Loucy (cell line): ENCODE results near the gene MMP11.

ENCODE experiments used
- EZH2phosphoT487 ChIP-seq: fragments of 200-600 bp; IDR thresholded peaks from 2 replicates; pipeline ENCODE4 v1.6.1; 2018; ENCODE audit warnings: antibody characterized with exemption, mild to moderate bottlenecking, moderate library complexity, borderline replicate concordance
- TF ChIP-seq, protein P1 (sequence below): fragments of 200-600 bp; sonication (generic); conservative IDR thresholded peaks from 2 replicates; pipeline ENCODE4 v1.5.1; 2014; ENCODE audit warnings: mild to moderate bottlenecking, antibody characterized with exemption, low read length

GRCh38 chr22:23820748-23821211, 48.1 kb downstream of the MMP11 start:
- TF ChIP-seq, protein P1, sequence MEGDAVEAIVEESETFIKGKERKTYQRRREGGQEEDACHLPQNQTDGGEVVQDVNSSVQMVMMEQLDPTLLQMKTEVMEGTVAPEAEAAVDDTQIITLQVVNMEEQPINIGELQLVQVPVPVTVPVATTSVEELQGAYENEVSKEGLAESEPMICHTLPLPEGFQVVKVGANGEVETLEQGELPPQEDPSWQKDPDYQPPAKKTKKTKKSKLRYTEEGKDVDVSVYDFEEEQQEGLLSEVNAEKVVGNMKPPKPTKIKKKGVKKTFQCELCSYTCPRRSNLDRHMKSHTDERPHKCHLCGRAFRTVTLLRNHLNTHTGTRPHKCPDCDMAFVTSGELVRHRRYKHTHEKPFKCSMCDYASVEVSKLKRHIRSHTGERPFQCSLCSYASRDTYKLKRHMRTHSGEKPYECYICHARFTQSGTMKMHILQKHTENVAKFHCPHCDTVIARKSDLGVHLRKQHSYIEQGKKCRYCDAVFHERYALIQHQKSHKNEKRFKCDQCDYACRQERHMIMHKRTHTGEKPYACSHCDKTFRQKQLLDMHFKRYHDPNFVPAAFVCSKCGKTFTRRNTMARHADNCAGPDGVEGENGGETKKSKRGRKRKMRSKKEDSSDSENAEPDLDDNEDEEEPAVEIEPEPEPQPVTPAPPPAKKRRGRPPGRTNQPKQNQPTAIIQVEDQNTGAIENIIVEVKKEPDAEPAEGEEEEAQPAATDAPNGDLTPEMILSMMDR = no peak
- TF ChIP-seq EZH2phosphoT487 = no peak
